Middle frontal gyrus (tissue), 1 donor: ENCODE measurements around the gene FXR2.
"Not testable (repeated sequence)": the region's sequence is repeated elsewhere in the genome, so short reads cannot be mapped to it uniquely, and the experiment has no call there.

Source experiments
- DNase-seq: peaks from one replicate; pipeline ENCODE4 v3.0.0-alpha.2; 2015; ENCODE audit warnings: low spot score; ENCODE audit errors: extremely low spot score

FXR2 gene

DNA sequence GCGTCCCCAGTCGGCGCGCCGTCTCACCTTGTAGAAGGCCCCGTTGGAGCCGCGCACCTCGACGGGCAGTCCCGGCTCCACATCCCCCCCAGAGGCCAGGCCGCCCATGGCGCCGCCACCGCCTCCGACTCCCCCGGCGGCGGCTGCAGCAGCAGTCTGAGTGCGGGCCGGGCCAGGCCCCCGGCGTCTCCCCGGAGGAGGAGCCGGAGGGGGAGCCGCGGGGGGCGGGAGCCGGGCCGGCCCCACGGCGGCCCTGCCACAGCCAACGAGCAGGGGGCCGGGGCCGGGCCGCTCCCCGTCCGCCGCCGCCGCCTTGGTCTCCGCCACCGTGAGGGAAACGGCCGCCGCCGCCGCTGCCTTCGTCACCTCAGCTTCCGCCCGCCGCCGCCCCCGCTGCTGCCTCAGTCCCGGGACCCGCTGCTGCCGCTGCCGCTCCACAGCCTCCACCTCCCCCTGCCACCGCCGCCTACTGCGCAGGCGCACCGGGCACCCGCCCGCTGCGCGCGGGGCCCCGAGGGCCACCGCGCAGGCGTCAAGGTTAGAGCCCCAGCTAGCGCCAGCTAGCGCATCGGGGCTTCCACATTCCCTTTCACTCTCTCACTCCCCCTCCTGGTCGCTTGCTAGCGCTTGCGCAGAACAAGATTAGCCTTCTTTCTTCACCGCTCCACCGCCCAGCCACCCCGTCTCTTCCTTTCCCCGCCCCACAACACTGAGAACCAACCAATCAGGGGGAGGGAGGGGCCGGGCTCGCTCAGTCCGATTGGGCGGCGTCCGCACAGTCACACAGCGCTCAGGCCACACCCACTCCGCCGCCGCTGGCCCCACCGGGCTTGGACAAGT lies at the start of gene FXR2:
TSS of gene FXR2 (minus strand) at position 473 of the 840 bp plus-strand sequence. CDS start at position 108, 365 bp downstream.
- peak; percentile 98 for DNase-seq

DNA sequence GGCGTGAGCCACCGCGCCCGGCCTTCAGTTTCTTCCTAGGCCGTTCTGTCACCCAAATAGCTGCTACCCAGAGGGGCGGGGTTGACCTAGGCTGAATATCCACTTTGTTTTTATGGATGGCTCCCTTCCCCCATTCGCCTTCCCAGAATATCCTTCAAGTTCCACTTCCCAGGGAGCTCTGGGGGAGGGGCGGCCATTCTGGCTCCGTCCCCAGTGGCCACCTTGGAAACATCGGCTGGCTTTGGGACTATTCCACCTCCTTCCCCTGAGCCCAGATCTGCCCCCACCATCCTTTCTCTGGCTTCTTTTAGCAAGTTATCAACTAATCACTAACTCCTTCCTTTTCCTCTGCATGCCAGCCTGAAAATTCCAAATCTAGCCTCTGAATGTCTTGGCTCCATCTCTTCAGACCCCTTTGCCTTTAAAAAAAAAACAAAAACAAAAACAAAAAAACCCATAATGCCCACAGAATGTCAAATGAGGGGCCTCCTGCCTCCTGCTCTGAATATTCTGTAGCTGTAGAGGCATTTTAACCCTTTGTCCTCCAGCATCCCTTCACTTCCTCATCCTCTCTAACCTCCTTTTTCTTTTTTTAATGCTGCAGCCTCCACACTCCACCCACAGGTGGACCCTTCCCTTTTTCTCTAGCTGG lies 42.4 kb upstream of the FXR2 start:
- peak; percentile 40 for DNase-seq

DNA sequence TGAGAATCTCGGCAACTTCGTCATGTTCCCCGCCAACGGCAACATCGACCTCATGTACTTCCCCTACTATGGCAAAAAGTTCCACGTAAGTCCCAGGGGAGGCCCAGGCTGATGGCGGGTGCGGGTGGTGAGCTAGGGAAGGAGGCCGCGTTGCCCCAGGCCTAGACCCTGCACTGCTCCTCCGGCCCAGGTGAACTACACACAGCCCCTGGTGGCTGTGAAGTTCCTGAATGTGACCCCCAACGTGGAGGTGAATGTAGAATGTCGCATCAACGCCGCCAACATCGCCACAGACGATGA lies 40.8 kb upstream of the FXR2 start:
- DNase-seq = no peak

DNA sequence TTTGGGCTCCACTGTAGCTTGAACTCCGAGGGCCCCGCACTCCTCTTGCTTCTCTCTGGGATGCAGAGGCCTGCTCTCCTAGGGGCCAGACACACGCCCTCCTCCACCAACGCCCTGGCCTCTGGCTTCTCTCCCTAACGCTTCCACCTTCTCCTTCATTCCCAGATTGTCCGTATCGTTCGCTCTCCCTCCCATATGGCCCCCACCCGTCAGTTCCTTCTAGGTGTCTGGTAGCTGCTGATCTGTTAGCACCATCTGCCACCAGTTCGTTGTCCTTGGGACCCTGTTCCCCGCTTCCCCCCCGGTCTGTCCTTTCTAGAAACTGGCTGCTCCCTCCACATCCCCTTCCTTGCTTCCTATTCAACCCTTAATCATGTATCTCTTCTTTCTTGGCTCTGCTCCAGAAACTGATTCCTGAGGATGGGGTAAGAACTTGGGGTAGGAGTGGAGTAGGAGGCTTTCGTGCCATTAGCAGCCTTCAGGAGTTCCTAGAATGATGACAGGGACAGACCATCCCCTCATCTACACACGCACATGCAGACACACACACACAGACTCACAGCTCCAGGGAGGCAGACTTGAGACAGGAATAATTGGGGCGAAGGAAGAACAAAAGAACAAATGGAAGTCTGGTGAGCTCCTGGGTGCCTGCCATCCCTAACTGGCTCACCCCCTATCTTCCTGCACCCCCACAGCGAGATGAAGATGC lies 40.3 kb upstream of the FXR2 start:
- DNase-seq = no peak

DNA sequence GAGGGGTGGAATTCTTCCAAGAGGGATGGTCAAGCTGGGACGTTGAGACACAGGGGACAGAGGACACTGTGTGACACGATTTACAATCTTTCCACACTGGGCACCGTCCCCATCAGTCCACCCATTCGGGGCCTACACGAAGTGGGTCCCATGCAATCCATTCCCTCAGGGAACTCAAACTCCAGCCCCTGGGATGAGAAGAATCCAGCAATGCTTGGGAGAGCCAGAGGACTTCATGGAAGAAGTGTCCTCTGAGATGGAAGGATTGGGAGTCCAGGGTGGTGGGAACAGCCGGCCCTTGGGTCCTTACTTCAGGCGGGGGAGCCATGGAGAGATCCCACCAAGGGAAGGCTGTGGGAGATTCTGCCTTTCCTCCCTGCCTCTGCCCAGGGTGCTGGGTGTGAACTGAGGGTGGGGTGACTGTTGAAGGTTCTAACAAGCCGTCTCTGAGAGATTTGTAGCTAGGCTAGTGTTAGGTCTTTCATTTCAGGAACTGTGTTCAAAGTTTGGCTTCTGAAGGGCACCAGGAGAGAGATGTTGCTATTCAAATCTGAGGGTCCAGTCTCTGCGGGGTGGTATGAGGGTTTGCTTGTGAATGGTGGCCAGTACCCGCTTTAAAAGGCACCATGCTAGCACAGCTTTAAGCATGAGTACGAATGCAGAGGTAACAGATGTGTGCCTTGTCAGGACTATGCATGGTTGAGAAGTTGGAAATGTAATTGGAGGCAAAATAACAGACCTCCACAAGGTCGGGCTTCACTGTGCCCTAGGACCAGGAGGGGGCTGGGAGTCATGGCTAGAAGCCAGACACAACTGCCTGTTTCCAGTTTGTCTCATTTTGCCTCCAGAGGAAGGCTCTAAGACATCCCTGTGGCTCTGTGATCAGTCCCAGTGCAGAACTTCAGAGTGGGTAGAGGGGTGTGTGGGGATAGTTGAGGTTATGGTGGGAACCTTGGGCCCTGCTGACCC lies 38.0 kb upstream of the FXR2 start:
- no peak for DNase-seq

DNA sequence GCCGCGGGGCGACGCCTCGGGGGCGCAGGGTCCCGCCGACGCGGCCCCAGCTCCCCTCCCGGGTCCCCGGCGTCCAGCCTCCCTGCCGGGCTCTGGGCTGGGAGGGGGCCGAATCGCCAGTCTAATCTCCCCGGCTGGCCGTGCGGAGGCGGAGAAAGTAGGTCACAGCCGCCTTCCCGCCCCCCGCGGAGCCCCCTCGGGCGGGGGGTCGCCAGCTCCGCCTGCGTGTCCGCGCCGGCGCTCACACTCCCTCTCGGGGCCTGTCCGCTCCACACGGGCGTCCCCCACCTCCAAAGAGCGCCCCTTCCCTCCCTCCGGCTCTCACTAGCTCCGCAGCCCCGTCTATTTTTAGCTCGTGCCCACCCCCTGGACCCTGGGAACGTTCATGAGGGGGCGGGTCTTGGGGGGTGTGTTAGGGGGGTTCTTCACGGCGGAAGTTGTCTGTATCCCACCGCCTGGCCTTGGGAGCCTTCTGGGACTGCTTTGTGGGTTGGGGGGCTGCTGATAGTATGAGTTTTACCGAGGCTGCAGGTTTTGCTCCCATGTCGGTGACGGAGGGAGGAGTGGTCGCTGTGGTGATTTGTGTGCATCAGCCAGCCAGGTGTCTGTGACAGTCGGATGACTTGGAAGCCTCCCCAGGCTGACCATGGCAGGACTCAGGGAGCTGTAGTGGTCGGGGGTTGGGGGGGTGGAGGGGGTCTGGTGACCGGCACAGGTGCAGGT lies 37.1 kb upstream of the FXR2 start:
- DNase-seq = no peak

DNA sequence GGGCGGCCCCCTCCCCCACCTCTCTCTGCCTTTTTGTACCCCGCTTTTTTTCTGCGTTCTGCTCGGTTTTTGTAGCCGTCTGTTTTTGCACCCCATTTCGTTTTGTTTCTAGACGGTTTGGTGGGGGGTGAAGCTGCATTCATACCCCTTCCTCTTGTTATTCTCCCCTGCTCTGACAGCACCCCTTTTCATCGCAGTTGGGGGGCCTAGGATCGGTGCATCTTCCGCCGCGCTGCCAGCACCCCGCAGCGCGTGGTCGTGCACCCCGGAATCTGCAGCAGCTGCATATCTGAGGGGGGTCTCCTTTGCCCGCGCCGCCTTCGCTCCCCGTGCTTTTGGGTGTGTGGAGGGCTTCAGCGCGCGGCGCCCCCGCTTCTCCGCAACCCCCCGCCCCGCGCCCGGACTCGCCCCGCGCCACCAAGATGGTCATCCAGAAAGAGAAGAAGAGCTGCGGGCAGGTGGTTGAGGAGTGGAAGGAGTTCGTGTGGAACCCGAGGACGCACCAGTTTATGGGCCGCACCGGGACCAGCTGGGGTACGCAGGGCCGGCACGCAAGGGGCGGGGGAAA lies 36.5 kb upstream of the FXR2 start:
- no peak for DNase-seq

DNA sequence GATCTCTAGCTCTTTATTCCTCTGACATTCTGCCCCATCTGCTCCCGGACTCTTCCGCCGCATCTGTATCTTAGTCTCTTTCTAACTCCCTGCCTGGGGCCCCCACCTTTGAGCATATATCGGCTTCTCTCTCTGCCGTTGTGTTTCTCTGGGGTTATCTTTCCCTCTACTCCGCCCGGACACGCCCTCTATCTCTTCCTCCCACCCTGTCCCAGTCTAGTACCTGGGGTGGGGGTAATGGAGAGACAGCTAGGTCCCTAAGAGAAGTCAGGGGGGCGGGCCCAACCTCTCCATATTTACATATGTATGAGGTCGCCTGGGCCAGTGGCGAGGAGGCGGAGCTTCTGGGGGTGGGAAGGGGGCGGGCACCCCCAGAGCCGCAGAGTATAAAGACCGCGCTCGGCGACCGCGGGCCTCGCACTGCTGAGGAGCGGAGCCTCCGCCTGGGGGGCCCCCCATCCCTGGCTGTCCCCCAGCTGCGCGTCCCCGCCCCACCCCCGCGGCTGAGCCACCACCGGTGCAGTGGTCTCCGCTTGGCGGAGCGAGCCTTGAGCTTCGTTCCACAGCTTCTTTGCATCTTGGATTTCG lies 35.9 kb upstream of the FXR2 start, which contains the start of gene ATP1B2:
TSS of gene ATP1B2 (plus strand) at position 418 of the 588 bp plus-strand sequence. CDS start 593 bp downstream, outside the sequence.
- DNase-seq = peak; percentile 32

DNA sequence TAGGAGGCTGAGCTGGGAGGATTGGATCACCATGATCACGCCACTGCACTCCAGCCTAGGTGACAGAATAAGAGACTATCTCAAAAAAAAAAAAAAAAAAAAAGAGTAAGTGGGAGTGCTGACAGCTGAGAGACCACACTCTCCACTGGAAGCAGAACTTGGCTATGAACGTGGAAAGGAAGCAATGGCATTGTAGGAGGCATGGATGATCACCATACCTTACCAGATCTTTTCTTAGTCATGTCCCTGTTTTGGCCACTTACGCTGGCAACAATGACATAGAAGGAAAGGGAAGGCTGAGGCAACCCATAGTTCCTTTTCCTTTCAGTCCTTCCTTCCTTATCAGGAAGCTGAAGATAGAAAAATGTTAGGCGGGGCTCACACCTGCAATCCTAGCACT lies 32.3 kb upstream of the FXR2 start:
- DNase-seq = no peak

DNA sequence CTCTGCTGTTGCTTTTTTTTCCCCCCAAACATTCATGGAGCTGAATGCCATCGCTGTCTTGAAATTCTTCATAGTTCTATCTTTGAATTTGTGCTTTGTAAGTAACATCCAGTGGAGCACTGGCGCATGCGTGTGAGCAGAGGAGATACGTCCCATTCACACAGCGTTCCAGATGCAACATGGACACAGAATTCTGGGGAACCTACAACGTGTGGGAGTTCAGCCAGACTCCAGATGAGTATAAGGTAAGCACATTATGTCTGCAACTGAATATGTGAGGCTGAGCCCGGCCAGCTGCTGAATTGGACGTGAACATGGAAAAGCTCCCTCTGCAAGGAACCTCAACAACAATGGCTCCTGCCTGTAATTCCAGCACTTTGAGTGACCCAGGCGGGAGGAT lies 31.8 kb upstream of the FXR2 start:
- DNase-seq = no peak

DNA sequence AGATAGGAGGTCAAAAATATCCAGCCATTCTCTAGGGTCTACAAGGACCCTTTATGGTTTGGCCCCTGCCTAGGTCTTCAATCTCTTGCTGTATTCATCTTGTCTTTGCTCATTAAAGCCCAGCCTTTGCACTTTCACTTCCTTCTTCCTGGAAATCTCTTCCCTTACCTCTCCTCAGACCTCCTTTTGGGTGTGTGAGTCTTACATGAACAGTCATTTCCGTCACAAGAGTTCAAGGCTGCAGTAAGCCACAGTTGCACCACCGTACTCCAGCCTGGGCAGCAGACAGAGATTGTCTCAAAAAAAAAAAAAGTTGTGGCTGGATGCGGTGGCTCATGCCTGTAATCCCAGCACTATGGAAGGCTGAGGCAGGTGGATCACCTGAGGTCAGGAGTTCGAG lies 30.1 kb upstream of the FXR2 start:
- no peak for DNase-seq

DNA sequence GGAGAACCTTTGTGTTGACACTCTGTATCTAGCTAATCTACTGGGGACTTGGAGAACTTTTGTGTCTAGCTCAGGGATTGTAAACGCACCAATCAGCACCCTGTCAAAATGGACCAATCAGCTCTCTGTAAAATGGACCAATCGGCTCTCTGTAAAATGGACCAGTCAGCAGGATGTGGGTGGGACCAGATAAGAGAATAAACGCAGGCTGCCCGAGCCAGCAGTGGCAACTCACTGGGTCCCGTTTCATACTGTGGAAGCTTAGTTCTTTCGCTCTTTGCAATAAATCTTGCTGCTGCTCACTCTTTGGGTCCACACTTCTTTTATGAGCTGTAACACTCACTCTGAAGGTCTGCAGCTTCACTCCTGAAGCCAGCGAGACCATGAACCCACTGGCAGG lies 26.9 kb upstream of the FXR2 start:
- not testable (repeated sequence) for DNase-seq

DNA sequence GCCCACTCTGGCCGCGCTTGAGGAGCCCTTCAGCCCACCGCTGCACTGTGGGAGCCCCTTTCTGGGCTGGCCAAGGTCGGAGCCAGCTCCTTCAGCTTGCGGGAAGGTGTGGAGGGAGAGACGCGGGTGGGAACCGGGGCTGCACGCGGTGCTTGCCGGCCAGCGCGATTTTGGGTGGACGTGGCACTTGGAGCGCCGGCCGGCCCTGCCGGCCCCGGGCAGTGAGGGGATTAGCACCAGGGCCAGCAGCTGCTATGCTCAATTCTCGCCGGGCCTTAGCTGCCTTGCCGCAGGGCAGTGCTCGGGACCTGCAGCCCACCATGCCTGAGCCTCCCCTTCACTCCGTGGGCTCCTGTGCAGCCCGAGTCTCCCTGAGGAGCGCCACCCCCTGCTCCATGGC lies 26.1 kb upstream of the FXR2 start:
- no peak for DNase-seq

DNA sequence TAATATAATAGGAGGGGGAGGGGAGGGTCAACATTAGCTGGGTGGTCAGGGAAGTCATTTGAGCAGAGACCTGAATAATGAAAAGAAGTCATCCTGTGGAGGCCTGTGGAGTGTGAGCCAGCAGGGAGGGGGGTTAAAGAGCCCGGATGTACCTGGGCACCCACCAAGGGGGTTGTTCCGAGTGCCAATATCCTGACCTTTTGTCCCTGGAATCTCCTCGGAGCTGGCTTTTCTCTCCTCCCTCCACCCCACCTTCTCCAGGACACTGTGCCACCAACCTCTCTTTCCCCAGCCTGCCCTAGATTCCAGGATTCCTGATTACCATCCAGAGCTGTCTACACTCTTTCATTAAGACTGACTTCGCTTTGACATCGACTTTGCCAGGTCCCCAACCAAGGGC lies 21.5 kb upstream of the FXR2 start:
- DNase-seq = no peak

DNA sequence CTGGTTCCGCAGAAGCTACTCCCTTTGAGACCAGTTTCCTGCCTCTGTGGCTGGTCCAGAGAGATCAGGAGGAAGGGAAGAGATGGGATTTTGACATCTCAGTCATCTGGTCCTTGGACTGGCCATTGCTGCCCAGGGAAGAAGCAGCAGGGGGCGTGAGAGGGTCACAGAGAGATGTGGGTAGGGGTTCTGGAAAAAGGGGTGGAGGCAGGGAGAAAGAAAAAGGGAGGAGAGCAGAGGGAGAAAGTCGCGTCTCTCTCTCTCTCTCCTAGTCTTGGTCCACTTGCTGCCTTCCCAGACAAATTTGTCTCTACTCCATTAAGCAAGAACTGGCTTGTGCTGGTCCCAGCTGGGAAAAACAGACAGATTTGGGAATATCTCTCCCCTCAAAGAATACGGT lies 19.7 kb upstream of the FXR2 start:
- no peak for DNase-seq

DNA sequence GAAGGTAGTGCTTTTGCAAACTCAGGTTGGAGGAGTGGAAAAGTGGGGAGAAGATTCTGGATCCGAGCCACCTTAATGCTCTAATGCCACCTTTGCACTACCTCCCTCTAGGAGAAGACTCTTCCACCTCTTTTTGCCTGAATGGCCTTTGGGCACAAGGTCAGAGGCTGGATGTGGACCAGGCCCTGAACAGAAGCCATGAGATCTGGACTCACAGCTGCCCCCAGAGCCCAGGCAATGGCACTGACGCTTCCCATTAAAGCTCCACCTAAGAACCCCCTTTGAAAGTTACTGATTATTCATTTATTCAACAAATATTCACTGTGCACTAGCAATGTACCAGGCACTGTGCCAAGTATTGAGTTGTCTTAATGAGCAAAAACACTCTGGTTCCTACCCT lies 18.4 kb upstream of the FXR2 start:
- DNase-seq = no peak

DNA sequence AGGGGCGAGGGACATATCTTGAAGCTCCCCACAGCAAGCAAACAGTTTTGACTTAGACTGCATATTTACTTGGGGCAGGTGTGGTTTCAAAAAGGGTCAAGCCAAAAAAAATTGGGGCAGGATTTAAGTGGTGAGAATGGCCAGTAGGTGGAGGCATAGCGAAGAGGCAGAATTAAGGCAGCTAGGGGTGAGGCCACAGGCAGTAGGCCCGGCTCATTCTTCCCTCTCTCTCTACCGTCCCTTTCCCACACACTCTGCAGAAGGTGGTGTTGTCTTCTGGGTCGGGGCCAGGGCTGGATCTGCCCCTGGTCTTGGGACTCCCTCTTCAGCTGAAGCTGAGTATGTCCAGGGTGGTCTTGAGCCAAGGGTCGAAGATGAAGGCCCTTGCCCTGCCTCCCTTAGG lies 17.8 kb upstream of the FXR2 start:
- no peak for DNase-seq

DNA sequence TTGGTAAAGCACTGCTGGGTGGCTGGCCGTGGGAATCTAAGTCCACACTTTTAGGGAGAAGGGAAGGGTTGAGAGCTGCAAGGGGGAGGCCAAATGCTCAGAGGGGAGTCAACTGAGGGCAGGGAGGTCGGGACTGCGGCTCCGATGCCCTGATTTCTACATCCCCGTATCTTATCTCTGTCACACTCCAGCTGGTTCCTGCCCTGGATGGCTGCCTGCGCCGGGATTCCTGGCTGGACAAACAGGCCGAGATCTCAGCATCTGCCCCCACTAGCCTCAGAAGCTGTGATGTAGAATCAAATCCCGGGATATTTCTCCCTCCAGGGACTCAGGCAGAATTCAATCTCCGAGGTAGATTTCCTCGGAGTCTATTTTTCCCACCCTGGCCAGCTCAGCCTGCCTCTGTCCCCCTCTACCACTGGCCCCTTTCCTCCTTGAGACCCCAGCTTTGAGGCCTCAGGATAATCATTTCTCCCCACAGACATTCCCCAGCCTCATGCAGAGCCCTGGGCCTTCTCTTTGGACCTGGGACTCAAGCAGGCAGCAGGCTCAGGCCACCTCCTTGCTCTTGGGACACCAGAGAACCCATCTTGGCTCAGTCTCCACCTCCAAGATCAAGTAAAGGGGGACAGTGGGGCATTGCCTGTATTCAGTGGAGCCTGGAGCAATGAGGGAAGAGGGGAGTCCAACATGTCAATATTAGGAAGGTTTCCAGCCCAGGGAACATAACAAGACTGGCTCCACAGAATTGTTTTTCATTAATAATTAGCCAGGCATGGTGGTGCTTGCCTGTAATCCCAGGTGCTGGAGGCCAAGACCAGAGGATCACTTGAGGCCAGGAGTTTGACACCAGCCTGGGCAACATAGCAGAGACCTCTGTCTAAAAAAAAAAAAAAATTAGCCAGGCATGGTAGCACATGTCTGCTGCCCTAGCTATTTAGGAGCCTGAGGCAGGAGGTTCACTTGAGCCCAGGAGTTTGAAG lies 17.0 kb upstream of the FXR2 start:
- no peak for DNase-seq
